NB4 (cell line): ENCODE measurements around the gene TBC1D2B.

Source experiments
- DNase-seq: peaks from one replicate; pipeline ENCODE4 v3.0.0; 2010; ENCODE audit warnings: low read depth
- H3K4me3 ChIP-seq: one replicate; pipeline ENCODE4 v1.5.1; 2011; ENCODE audit warnings: mild to moderate bottlenecking, low read depth, low read length, moderate library complexity
- MAX ChIP-seq: IDR thresholded peaks from 2 replicates; pipeline ENCODE4 v1.6.1; 2011; ENCODE audit warnings: low read depth, low read length
- MYC ChIP-seq: IDR thresholded peaks from 2 replicates; pipeline ENCODE4 v1.6.1; 2011; ENCODE audit warnings: low read depth, low read length
- POLR2A ChIP-seq: IDR thresholded peaks from 2 replicates; pipeline ENCODE4 v1.6.1; 2011; ENCODE audit warnings: mild to moderate bottlenecking; ENCODE audit not compliant: insufficient read length; ENCODE audit errors: extremely low read depth
- TF ChIP-seq, protein P1 (sequence below): IDR thresholded peaks from one replicate; pipeline ENCODE4 v1.5.1; 2012; ENCODE audit warnings: low read depth, low read length

The TBC1D2B gene

GRCh38 chr15:78035861-78036476 lies 41.5 kb downstream of the TBC1D2B start:
- TF ChIP-seq MYC (no peak), POLR2A (no peak), MAX (no peak)
- TF ChIP-seq, protein P1, sequence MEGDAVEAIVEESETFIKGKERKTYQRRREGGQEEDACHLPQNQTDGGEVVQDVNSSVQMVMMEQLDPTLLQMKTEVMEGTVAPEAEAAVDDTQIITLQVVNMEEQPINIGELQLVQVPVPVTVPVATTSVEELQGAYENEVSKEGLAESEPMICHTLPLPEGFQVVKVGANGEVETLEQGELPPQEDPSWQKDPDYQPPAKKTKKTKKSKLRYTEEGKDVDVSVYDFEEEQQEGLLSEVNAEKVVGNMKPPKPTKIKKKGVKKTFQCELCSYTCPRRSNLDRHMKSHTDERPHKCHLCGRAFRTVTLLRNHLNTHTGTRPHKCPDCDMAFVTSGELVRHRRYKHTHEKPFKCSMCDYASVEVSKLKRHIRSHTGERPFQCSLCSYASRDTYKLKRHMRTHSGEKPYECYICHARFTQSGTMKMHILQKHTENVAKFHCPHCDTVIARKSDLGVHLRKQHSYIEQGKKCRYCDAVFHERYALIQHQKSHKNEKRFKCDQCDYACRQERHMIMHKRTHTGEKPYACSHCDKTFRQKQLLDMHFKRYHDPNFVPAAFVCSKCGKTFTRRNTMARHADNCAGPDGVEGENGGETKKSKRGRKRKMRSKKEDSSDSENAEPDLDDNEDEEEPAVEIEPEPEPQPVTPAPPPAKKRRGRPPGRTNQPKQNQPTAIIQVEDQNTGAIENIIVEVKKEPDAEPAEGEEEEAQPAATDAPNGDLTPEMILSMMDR = no peak
- DNase-seq = peak; percentile 44
- H3K4me3 ChIP-seq = peak overlapping the region; percentile 22

- TF ChIP-seq POLR2A (no peak), MYC (peak; percentile 47), MAX (0 out of 2 replicates have a peak, but pooled peaks have one; percentile 2)
- TF ChIP-seq, protein P1 = no peak
- DNase-seq = peak; percentile 92
Observed at GRCh38 chr15:78035321-78035751, 42.2 kb downstream of the TBC1D2B start.

DNA sequence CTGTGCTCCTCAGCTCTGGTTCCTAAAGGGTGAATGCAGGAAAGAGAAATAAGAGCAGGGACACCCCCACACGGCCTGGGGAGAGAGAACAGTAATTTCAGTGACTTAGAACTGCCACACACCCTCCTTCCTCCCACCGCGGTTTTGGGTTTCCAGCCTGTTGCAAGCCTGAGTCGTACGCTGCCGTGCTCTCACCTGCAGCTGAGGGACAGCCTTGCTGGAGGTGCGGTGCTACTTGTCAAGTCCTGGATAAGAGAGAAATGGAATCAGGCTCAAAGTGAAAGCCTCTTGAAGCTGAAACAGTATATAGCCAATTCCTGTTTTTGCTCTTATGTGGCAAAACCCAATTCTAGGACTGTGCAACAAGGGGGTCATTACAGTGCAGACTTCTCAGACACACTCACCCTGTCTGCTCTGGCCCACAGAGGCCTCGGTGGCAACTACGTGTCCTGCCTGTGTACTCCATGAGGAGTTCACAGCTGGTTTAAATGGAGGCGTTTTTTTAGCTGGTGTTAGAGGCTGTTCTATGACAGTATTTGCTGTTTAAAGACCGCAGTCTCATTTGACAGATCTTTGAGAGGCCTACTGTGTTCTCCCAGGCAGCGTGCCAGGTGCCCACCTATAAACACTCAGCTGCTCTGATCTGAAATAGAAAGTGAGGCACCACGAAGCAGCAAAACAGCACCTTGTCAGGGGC lies 42.9 kb downstream of the TBC1D2B start:
- peak; percentile 68 for TF ChIP-seq MAX
- no peak for TF ChIP-seq POLR2A
- TF ChIP-seq, protein P1 = no peak
- TF ChIP-seq MYC = peak; percentile 83
- peak; percentile 92 for DNase-seq
- H3K4me3 ChIP-seq = peak overlapping the region; percentile 30

More at GRCh38 chr15:78035321-78035751, 42.2 kb downstream of the TBC1D2B start:
- peak overlapping the region; percentile 30 for H3K4me3 ChIP-seq

GRCh38 chr15:78033864-78034263 lies 43.6 kb downstream of the TBC1D2B start:
- DNase-seq = peak; percentile 40
- H3K4me3 ChIP-seq = no peak overlapping the region
- TF ChIP-seq POLR2A = no peak
- TF ChIP-seq, protein P1 = no peak
- no peak for TF ChIP-seq MAX
- no peak for TF ChIP-seq MYC

GRCh38 chr15:78032671-78033070 lies 44.8 kb downstream of the TBC1D2B start:
- no peak for DNase-seq
- TF ChIP-seq, protein P1 = no peak
- no peak for TF ChIP-seq MAX
- no peak overlapping the region for H3K4me3 ChIP-seq

- TF ChIP-seq, protein P1 = no peak
- TF ChIP-seq MYC (no peak), POLR2A (no peak), MAX (no peak)
- no peak for DNase-seq
- H3K4me3 ChIP-seq = no peak overlapping the region
Observed at GRCh38 chr15:78024883-78025282, 52.6 kb downstream of the TBC1D2B start.
